HEK293 (cell line): ENCODE measurements around the gene KPNA6.
A peak's percentile ranks its signal among the peaks of the same experiment; 100 is the strongest.

Source experiments
- EGR2 ChIP-seq: fragments of 450-650 bp; formaldehyde crosslinking; IDR thresholded peaks from 2 replicates; pipeline ENCODE4 v1.5.1; 2016; ENCODE audit warnings: low read depth, missing biosample characterization, missing genetic modification characterization
- FEZF1 ChIP-seq: fragments of 450-650 bp; formaldehyde crosslinking; IDR thresholded peaks from 2 replicates; pipeline ENCODE4 v1.5.1; 2016; ENCODE audit warnings: missing biosample characterization, missing genetic modification characterization
- HOXC10 ChIP-seq: sonication (generic); formaldehyde crosslinking; IDR thresholded peaks from 2 replicates; pipeline ENCODE4 v1.8.1; 2023; ENCODE audit warnings: mild to moderate bottlenecking, missing genetic modification reagents
- KLF1 ChIP-seq: fragments of 450-650 bp; formaldehyde crosslinking; IDR thresholded peaks from 2 replicates; pipeline ENCODE4 v1.5.1; 2016; ENCODE audit warnings: missing biosample characterization, missing genetic modification characterization
- PBX3 ChIP-seq: sonication (generic); formaldehyde crosslinking; IDR thresholded peaks from 2 replicates; pipeline ENCODE4 v1.8.1; 2022; ENCODE audit warnings: mild to moderate bottlenecking, moderate library complexity, missing genetic modification reagents
- SP7 ChIP-seq: fragments of 450-650 bp; formaldehyde crosslinking; IDR thresholded peaks from 2 replicates; pipeline ENCODE4 v1.5.1; 2016; ENCODE audit warnings: missing biosample characterization, missing genetic modification characterization
- WT1 ChIP-seq: fragments of 450-650 bp; formaldehyde crosslinking; IDR thresholded peaks from 2 replicates; pipeline ENCODE4 v1.5.1; 2016; ENCODE audit warnings: missing biosample characterization, missing genetic modification characterization
- ZBTB49 ChIP-seq: fragments of 450-650 bp; formaldehyde crosslinking; IDR thresholded peaks from 2 replicates; pipeline ENCODE4 v1.5.1; 2016; ENCODE audit warnings: missing biosample characterization, missing genetic modification characterization, low read depth
- ZNF146 ChIP-seq: fragments of 450-650 bp; formaldehyde crosslinking; IDR thresholded peaks from 2 replicates; pipeline ENCODE4 v1.5.1; 2016; ENCODE audit warnings: missing biosample characterization, missing genetic modification characterization
- ZNF157 ChIP-seq: fragments of 450-650 bp; formaldehyde crosslinking; IDR thresholded peaks from 2 replicates; pipeline ENCODE4 v1.5.1; 2016; ENCODE audit warnings: missing biosample characterization, missing genetic modification characterization
- ZNF2 ChIP-seq: fragments of 450-650 bp; formaldehyde crosslinking; IDR thresholded peaks from 2 replicates; pipeline ENCODE4 v1.5.1; 2016; ENCODE audit warnings: missing biosample characterization, missing genetic modification characterization
- ZNF211 ChIP-seq: fragments of 450-650 bp; formaldehyde crosslinking; IDR thresholded peaks from 2 replicates; pipeline ENCODE4 v1.5.1; 2016; ENCODE audit warnings: low read depth, missing biosample characterization, missing genetic modification characterization
- ZNF214 ChIP-seq: fragments of 450-650 bp; formaldehyde crosslinking; IDR thresholded peaks from 2 replicates; pipeline ENCODE4 v1.5.1; 2017; ENCODE audit warnings: missing biosample characterization, mild to moderate bottlenecking, missing genetic modification characterization, borderline replicate concordance
- ZNF391 ChIP-seq: fragments of 450-650 bp; formaldehyde crosslinking; IDR thresholded peaks from 2 replicates; pipeline ENCODE4 v1.5.1; 2016; ENCODE audit warnings: low read depth, missing biosample characterization, missing genetic modification characterization, borderline replicate concordance
- ZNF398 ChIP-seq: fragments of 450-650 bp; formaldehyde crosslinking; IDR thresholded peaks from 2 replicates; pipeline ENCODE4 v1.5.1; 2017; ENCODE audit warnings: missing biosample characterization, missing genetic modification characterization
- ZNF449 ChIP-seq: fragments of 450-650 bp; formaldehyde crosslinking; IDR thresholded peaks from 2 replicates; pipeline ENCODE4 v1.5.1; 2017; ENCODE audit warnings: missing biosample characterization, mild to moderate bottlenecking, missing genetic modification characterization, moderate library complexity
- ZNF513 ChIP-seq: fragments of 450-650 bp; IDR thresholded peaks from 2 replicates; pipeline ENCODE4 v1.5.1; 2018; ENCODE audit warnings: missing biosample characterization, missing genetic modification characterization
- ZNF518A ChIP-seq: fragments of 450-650 bp; formaldehyde crosslinking; conservative IDR thresholded peaks from 2 replicates; pipeline ENCODE4 v1.5.1; 2016; ENCODE audit warnings: low read depth, missing biosample characterization, missing genetic modification characterization
- ZNF580 ChIP-seq: fragments of 450-650 bp; formaldehyde crosslinking; IDR thresholded peaks from 2 replicates; pipeline ENCODE4 v1.5.1; 2016; ENCODE audit warnings: missing biosample characterization, missing genetic modification characterization
- ZNF660 ChIP-seq: fragments of 450-650 bp; IDR thresholded peaks from 2 replicates; pipeline ENCODE4 v1.5.1; 2018; ENCODE audit warnings: missing biosample characterization, mild to moderate bottlenecking, missing genetic modification characterization
- ZNF692 ChIP-seq: fragments of 450-650 bp; formaldehyde crosslinking; IDR thresholded peaks from 2 replicates; pipeline ENCODE4 v1.5.1; 2016; ENCODE audit warnings: missing biosample characterization, missing genetic modification characterization
- ZNF792 ChIP-seq: fragments of 450-650 bp; formaldehyde crosslinking; IDR thresholded peaks from 2 replicates; pipeline ENCODE4 v1.5.1; 2016; ENCODE audit warnings: missing biosample characterization, missing genetic modification characterization

The KPNA6 gene

GRCh38 chr1:32107742-32108661 is at the start of gene KPNA6 (continued):
- TF ChIP-seq PBX3 (CRISPR knock-in tag) (peak; percentile 15; the same call in 1 of the 2 replicates), SP7 (tag by site-specific recombination) (peak; percentile 72; the same call in 1 of the 2 replicates), ZNF792 (tag by site-specific recombination) (no peak), ZNF518A (tag by site-specific recombination) (no peak), ZNF692 (peak; percentile 68), KLF1 (tag by site-specific recombination) (no peak), ZNF449 (0 out of 2 replicates have a peak, but pooled peaks have one; percentile 57), ZNF391 (tag by site-specific recombination) (no peak), FEZF1 (tag by site-specific recombination) (no peak), HOXC10 (CRISPR knock-in tag) (no peak), ZNF580 (tag by site-specific recombination) (peak; percentile 24), ZNF2 (no peak; the same call in 1 of the 2 replicates), ZNF398 (tag by site-specific recombination) (no peak), ZNF211 (no peak), ZNF146 (tag by site-specific recombination) (0 out of 2 replicates have a peak, but pooled peaks have one; percentile 3), ZNF214 (tag by site-specific recombination) (no peak), ZNF660 (peak; percentile 88), ZBTB49 (tag by site-specific recombination) (no peak), WT1 (tag by site-specific recombination) (0 out of 2 replicates have a peak, but pooled peaks have one; percentile 24), ZNF157 (tag by site-specific recombination) (no peak), ZNF513 (no peak), EGR2 (no peak)
